ENCODE data around the gene ASB1.

DNA sequence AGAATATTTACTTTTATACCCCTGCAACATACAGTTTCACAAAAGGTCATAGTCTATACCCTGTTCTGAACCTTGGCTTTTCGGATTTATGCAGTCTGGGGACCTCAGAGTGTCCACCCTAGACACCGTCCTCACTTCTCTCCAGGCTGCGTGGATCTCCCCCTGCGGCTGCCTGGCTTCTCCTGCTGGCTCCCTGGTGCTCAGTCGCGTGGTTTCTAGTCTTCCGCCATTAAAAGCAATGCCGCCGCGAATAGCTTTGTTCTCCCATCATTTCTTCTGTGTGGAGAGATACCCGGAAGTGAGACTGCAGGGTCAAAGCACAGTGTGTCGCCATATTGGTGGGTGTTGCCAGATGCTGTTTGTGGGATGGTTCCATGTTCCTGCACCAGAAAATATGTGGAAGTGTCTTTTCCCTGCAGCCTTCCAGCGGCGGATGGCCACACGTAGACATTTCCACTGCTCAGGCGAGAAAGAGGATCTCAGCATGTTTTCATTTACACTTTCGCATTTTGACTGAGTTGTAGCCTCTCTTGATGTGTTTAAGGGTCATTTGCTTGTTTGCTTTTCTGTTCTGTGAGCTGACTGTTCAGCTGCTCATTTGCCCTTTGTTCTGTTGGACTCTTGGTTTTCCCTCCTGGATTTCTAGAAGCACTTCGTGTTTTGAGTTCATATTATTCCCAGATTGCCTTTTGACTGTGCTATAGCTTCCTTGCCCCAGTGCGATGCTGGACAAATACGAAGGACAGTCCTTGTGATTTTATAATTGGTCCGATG, 22.9 kb upstream of the ASB1 start:
- TF ChIP-seq, protein P1, sequence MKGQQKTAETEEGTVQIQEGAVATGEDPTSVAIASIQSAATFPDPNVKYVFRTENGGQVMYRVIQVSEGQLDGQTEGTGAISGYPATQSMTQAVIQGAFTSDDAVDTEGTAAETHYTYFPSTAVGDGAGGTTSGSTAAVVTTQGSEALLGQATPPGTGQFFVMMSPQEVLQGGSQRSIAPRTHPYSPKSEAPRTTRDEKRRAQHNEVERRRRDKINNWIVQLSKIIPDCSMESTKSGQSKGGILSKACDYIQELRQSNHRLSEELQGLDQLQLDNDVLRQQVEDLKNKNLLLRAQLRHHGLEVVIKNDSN (IDR thresholded peaks at IDR 0.05; ENCODE audit: borderline replicate concordance, low read depth), result no peak
- TF ChIP-seq, protein P2, sequence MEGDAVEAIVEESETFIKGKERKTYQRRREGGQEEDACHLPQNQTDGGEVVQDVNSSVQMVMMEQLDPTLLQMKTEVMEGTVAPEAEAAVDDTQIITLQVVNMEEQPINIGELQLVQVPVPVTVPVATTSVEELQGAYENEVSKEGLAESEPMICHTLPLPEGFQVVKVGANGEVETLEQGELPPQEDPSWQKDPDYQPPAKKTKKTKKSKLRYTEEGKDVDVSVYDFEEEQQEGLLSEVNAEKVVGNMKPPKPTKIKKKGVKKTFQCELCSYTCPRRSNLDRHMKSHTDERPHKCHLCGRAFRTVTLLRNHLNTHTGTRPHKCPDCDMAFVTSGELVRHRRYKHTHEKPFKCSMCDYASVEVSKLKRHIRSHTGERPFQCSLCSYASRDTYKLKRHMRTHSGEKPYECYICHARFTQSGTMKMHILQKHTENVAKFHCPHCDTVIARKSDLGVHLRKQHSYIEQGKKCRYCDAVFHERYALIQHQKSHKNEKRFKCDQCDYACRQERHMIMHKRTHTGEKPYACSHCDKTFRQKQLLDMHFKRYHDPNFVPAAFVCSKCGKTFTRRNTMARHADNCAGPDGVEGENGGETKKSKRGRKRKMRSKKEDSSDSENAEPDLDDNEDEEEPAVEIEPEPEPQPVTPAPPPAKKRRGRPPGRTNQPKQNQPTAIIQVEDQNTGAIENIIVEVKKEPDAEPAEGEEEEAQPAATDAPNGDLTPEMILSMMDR (IDR thresholded peaks at IDR 0.05), result no peak
- TF ChIP-seq RXRA (IDR thresholded peaks at IDR 0.05; ENCODE audit: borderline replicate concordance, low read depth) (no peak), EP300 (IDR thresholded peaks at IDR 0.05; ENCODE audit: borderline replicate concordance in 1 of 2, low read depth in 1 of 2, low read length in 1 of 2) (no peak), EZH2phosphoT487 (IDR thresholded peaks at IDR 0.05; ENCODE audit: borderline replicate concordance, low read depth) (no peak), GABPA (IDR thresholded peaks at IDR 0.05; ENCODE audit: low read depth) (no peak), RFX5 (IDR thresholded peaks at IDR 0.05; ENCODE audit: low read length) (no peak), NFIC (IDR thresholded peaks at IDR 0.05; ENCODE audit: borderline replicate concordance) (no peak), SMC3 (IDR thresholded peaks at IDR 0.05; ENCODE audit: low read depth, low read length) (no peak), YY1 (IDR thresholded peaks at IDR 0.05; ENCODE audit: low read depth) (no peak), JUND (IDR thresholded peaks at IDR 0.05) (no peak), MXI1 (IDR thresholded peaks at IDR 0.05; ENCODE audit: low read depth, low read length) (no peak), MEF2A (IDR thresholded peaks at IDR 0.05; ENCODE audit: borderline replicate concordance, low read depth) (no peak)

Measured in SK-N-SH (cell line).